Measurements from ENCODE around the gene EMCN. TPM values are rescaled to one million over a fixed set of nuclear protein-coding genes. Genes with fewer than 3 reads are reported as not detected.

Gene EMCN
- total RNA-seq, 1 experiment from 2014 or later: not detected

DNA sequence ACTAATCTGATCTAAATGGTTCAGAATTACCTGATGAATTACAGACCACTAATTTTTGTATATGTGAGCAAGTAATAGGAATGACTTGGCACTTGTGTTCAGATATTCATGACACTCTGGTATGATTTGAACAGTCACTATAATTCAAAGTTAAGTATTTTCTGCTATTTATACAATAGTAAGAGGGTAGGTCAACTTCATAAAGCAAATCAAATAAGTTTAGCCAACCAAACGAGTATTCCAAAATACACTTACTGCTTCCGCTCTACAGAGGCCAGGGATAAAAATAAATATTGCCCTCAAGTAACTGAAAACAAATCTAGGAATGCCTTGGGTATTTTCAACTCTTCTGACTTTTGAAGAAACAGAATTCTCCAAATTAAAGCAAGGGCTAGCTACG lies 9.1 kb downstream of the EMCN start:
- Histone ChIP-seq H2BK120ac (ENCODE audit: low read depth, low read length, poor library complexity, severe bottlenecking) (no peak overlapping the region), H3K56ac (ENCODE audit: insufficient read length, low read depth, low read length) (no peak overlapping the region), H4K5ac (ENCODE audit: insufficient read length, low read depth, low read length) (no peak overlapping the region), H4K8ac (replicated peaks; ENCODE audit: insufficient read length, low read depth, low read length) (no peak overlapping the region), H3K79me2 (ENCODE audit: insufficient read depth, low read length) (no peaks in the 10 kb centered on the region), H2BK15ac (ENCODE audit: low read depth, low read length) (no peak overlapping the region), H3K27ac (ENCODE audit: insufficient read length, low read depth, low read length) (no peak overlapping the region), H3T11ph (ENCODE audit: low read length) (no peak overlapping the region), H4K91ac (ENCODE audit: insufficient read length, low read depth, low read length) (no peak overlapping the region), H4K20me1 (ENCODE audit: control insufficient read depth, insufficient read depth, insufficient read length) (no peaks in the 10 kb centered on the region), H3K23ac (ENCODE audit: insufficient read length, low read depth, low read length) (no peak overlapping the region), H3K9me3 (ENCODE audit: control insufficient read depth, low read depth, low read length) (no peaks in the 10 kb centered on the region), H3K4ac (ENCODE audit: low read depth, low read length) (no peak overlapping the region), H3K79me1 (ENCODE audit: insufficient read depth, low read depth, low read length, poor library complexity, severe bottlenecking) (no peaks in the 10 kb centered on the region), H3K23me2 (ENCODE audit: insufficient read length, low read depth, low read length, poor library complexity, severe bottlenecking) (no peaks in the 10 kb centered on the region), H2BK12ac (ENCODE audit: insufficient read length, low read depth, low read length) (no peak overlapping the region), H3K4me2 (ENCODE audit: insufficient read depth, insufficient read length, low read length) (no peak overlapping the region), H2AFZ (ENCODE audit: low read length) (no peak overlapping the region), H2BK20ac (ENCODE audit: low read depth, low read length, poor library complexity, severe bottlenecking) (no peak overlapping the region), H2AK5ac (ENCODE audit: insufficient read length, low read length) (no peak overlapping the region), H3K14ac (ENCODE audit: insufficient read depth, low read length) (no peak overlapping the region), H3K27me3 (ENCODE audit: insufficient read depth, low read length) (no peaks in the 10 kb centered on the region), H3K9ac (ENCODE audit: extremely low read depth, insufficient read length, low read length) (no peak overlapping the region), H3K18ac (ENCODE audit: insufficient read length, low read depth, low read length) (no peak overlapping the region), H3K4me1 (ENCODE audit: insufficient read depth, low read length) (no peaks in the 10 kb centered on the region), H2BK5ac (ENCODE audit: insufficient read length, low read length) (no peak overlapping the region)
- no peak for DNase-seq
- H3K9me3 Mint-ChIP-seq: peaks cover 7 to 10% of the 10 kb centered on the region in 2 experiments; a peak in 3 of 5 replicates
- no peak overlapping the region for H3K27ac Mint-ChIP-seq
- H3K4me1 Mint-ChIP-seq: peaks cover 0 to 3% of the 10 kb centered on the region in 2 experiments; a peak in 1 of 4 replicates
- no CpG with 5 or more reads among the region's 3 CpGs for WGBS (ENCODE audit: extremely low coverage, insufficient read length, low lambda C conversion rate)
- H3K36me3 Mint-ChIP-seq (ENCODE audit: insufficient read depth in 1 of 3, low read depth in 3 of 3): peaks cover 0 to 7% (median 0%) of the 10 kb centered on the region in 3 experiments; a peak in 2 of 7 replicates
- TF ChIP-seq, protein P1, sequence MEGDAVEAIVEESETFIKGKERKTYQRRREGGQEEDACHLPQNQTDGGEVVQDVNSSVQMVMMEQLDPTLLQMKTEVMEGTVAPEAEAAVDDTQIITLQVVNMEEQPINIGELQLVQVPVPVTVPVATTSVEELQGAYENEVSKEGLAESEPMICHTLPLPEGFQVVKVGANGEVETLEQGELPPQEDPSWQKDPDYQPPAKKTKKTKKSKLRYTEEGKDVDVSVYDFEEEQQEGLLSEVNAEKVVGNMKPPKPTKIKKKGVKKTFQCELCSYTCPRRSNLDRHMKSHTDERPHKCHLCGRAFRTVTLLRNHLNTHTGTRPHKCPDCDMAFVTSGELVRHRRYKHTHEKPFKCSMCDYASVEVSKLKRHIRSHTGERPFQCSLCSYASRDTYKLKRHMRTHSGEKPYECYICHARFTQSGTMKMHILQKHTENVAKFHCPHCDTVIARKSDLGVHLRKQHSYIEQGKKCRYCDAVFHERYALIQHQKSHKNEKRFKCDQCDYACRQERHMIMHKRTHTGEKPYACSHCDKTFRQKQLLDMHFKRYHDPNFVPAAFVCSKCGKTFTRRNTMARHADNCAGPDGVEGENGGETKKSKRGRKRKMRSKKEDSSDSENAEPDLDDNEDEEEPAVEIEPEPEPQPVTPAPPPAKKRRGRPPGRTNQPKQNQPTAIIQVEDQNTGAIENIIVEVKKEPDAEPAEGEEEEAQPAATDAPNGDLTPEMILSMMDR (conservative IDR thresholded peaks at IDR 0.05): no peak
- H3K4me3 Mint-ChIP-seq: no peak overlapping the region
- H3K27me3 Mint-ChIP-seq (ENCODE audit: low read depth): peaks cover 2% of the 10 kb centered on the region; the same call in 1 of the 2 replicates

Measured in H9 (cell line).